GM10248 (cell line): ENCODE measurements around the gene HEBP2.

Experiments
- CTCF ChIA-PET: fragments of 300-600 bp; sonication (Branson Sonifier 250); formaldehyde crosslinking; extraction: SDS; loops from one replicate; lab custom pipeline; 2021; ENCODE audit warnings: antibody characterized with exemption; lab: Yijun Ruan, JAX
- POLR2A ChIA-PET: fragments of 350-650 bp; sonication (Branson Sonifier 250); formaldehyde crosslinking; extraction: SDS; loops from one replicate; lab custom pipeline; 2020; ENCODE audit warnings: antibody characterized with exemption; lab: Yijun Ruan, JAX
- DNase-seq: peaks from one replicate; pipeline ENCODE4 v3.0.0; 2012; ENCODE audit errors: extremely low spot score
- CTCF ChIP-seq: IDR thresholded peaks from 2 replicates; pipeline ENCODE4 v1.5.1; 2012; ENCODE audit warnings: mild to moderate bottlenecking, low read depth; ENCODE audit errors: extremely low read depth, missing control alignments, control extremely low read depth

HEBP2 gene

GRCh38 chr6:138393871-138394783 lies 9.9 kb upstream of the HEBP2 start:
- TF ChIP-seq CTCF = no peak
- ChIA-PET CTCF (interaction anchor here (0.9 to 4.5 kb wide), 2 partner anchors 10 to 115 kb away, joined by 3 to 24 read pairs; partner anchors contain the start of gene HEBP2), POLR2A (interaction anchor here (0.6 kb wide), 1 partner anchor 17 kb away, joined by 5 read pairs; the partner anchor contains the start of gene SMIM28)
- DNase-seq = no peak

GRCh38 chr6:138396709-138397108 lies 7.3 kb upstream of the HEBP2 start:
- POLR2A ChIA-PET = no interaction called here
- CTCF ChIA-PET = no interaction called here
- DNase-seq = no peak
- no peak for TF ChIP-seq CTCF

GRCh38 chr6:138397128-138398122 lies 6.6 kb upstream of the HEBP2 start:
- no peak for DNase-seq
- ChIA-PET POLR2A (no interaction called here), CTCF (no interaction called here)
- TF ChIP-seq CTCF = no peak

- POLR2A ChIA-PET = no interaction called here
- DNase-seq = no peak
- CTCF ChIA-PET = no interaction called here
- TF ChIP-seq CTCF = no peak
These were observed 3.7 kb upstream of the HEBP2 start for GRCh38 chr6:138400326-138400725.

- no peak for DNase-seq
- TF ChIP-seq CTCF = no peak
- POLR2A ChIA-PET = no interaction called here
- CTCF ChIA-PET = interaction anchor here (0.8 to 3.1 kb wide), 7 partner anchors 9 to 123 kb away, joined by 3 to 24 read pairs (median 4); partner anchors contain the start of gene SMIM28
These were observed 1.8 kb upstream of the HEBP2 start for GRCh38 chr6:138401960-138402837.
